Smooth muscle cell of the pulmonary artery (primary cell): Measurements from ENCODE around the gene CEP350. TPM values are rescaled to one million over a fixed set of nuclear protein-coding genes. Genes with fewer than 3 reads are reported as not detected.

Experiments used
- total RNA-seq: library from RNA; depleted of rRNA; stranded (reverse); fragments of >200 nt; gene quantifications from 2 replicates; pipeline ENCODE4 v1.2.3, GENCODE V29; 2014

Gene CEP350
- 54.8 and 58.6 TPM in 2 replicates for total RNA-seq

GRCh38 chr1:179954493-179955286, at the start of gene CEP350:
TSS of gene CEP350 (plus strand) at chr1:179954810. CDS start at chr1:179986182, 31,372 bp downstream.

GRCh38 chr1:180154325-180155181, 199.9 kb downstream of the CEP350 start, which contains the start of gene QSOX1:
TSS of gene QSOX1 (plus strand) at chr1:180154869. CDS start at chr1:180154908, 39 bp downstream.

Other genes starting within 250 kb of the CEP350 start
- under 0.01 TPM in 1 of 2 replicates, not detected in the other for gene FAM163A, start 211.5 kb upstream of the CEP350 start, total RNA-seq
- gene TOR1AIP2, start 77.0 kb upstream of the CEP350 start, total RNA-seq, result 96.2 and 105 TPM in 2 replicates
- gene TOR1AIP1, start 72.5 kb upstream of the CEP350 start, total RNA-seq, result 52.1 and 63.3 TPM in 2 replicates
- gene QSOX1, start 200.1 kb downstream of the CEP350 start, total RNA-seq, result 802 and 1,049 TPM in 2 replicates